Astrocyte (in vitro differentiated cells and primary cell): Measurements from ENCODE around the gene NRAP. TPM values are rescaled to one million over a fixed set of nuclear protein-coding genes. Genes with fewer than 3 reads are reported as not detected.

Source experiments
- DNase-seq: peaks from one replicate; pipeline ENCODE4 v3.0.0-alpha.2; 2010; ENCODE audit warnings: low read depth
- FAIRE-seq: peaks from 2 replicates; lab custom pipeline; 2011; peaks lifted over from hg19 to GRCh38; lab: Jason Lieb, UNC
- H2AFZ ChIP-seq: 2 replicates; pipeline ENCODE4 v1.6.0; 2012; ENCODE audit warnings: low read depth, low read length, inconsistent platforms
- H3K27ac ChIP-seq: 2 replicates; pipeline ENCODE4 v1.5.1; 2011; ENCODE audit warnings: low read depth, low read length, inconsistent platforms
- H3K27me3 ChIP-seq: 2 replicates; pipeline ENCODE4 v1.6.0; 2011; ENCODE audit warnings: low read length, inconsistent platforms; ENCODE audit not compliant: insufficient read depth
- H3K36me3 ChIP-seq: 2 replicates; pipeline ENCODE4 v1.5.1; 2011; ENCODE audit warnings: low read length, inconsistent platforms; ENCODE audit not compliant: insufficient read depth
- H3K4me1 ChIP-seq: 2 replicates; pipeline ENCODE4 v1.5.1; 2011; ENCODE audit warnings: low read length, inconsistent platforms; ENCODE audit not compliant: insufficient read depth
- H3K4me2 ChIP-seq: 2 replicates; pipeline ENCODE4 v1.6.0; 2012; ENCODE audit warnings: low read length, inconsistent platforms
- H3K4me3 ChIP-seq: 2 replicates; pipeline ENCODE4 v1.5.1; 2011; ENCODE audit warnings: low read depth, mild to moderate bottlenecking, low read length, inconsistent platforms; ENCODE audit not compliant: insufficient read depth
- H3K79me2 ChIP-seq: 2 replicates; pipeline ENCODE4 v1.6.0; 2012; ENCODE audit warnings: mild to moderate bottlenecking, low read length, inconsistent platforms; ENCODE audit not compliant: insufficient read depth
- H3K9ac ChIP-seq: 2 replicates; pipeline ENCODE4 v1.6.0; 2012; ENCODE audit warnings: mild to moderate bottlenecking, low read length, inconsistent platforms
- H3K9me3 ChIP-seq: 2 replicates; pipeline ENCODE4 v1.5.1; 2012; ENCODE audit warnings: low read depth, mild to moderate bottlenecking, low read length, inconsistent platforms; ENCODE audit not compliant: insufficient read depth
- H4K20me1 ChIP-seq: 2 replicates; pipeline ENCODE4 v1.6.0; 2012; ENCODE audit warnings: low read length, inconsistent platforms; ENCODE audit not compliant: insufficient read depth
- H3K27ac Mint-ChIP-seq: one replicate; pipeline ENCODE4 v1.8.0; 2021; ENCODE audit warnings: mild to moderate bottlenecking, mixed read lengths; ENCODE audit not compliant: unreplicated experiment
- H3K27me3 Mint-ChIP-seq: one replicate; pipeline ENCODE4 v1.8.0; 2021; ENCODE audit warnings: low read depth, mixed read lengths; ENCODE audit not compliant: unreplicated experiment
- H3K36me3 Mint-ChIP-seq: one replicate; pipeline ENCODE4 v1.8.0; 2021; ENCODE audit warnings: low read depth, mixed read lengths; ENCODE audit not compliant: unreplicated experiment
- H3K4me1 Mint-ChIP-seq: one replicate; pipeline ENCODE4 v1.8.0; 2021; ENCODE audit warnings: low read depth, mixed read lengths; ENCODE audit not compliant: unreplicated experiment
- H3K4me3 Mint-ChIP-seq: one replicate; pipeline ENCODE4 v1.8.0; 2021; ENCODE audit warnings: mild to moderate bottlenecking, moderate library complexity, mixed read lengths; ENCODE audit not compliant: unreplicated experiment
- H3K9me3 Mint-ChIP-seq: one replicate; pipeline ENCODE4 v1.8.0; 2021; ENCODE audit warnings: mild to moderate bottlenecking, mixed read lengths; ENCODE audit not compliant: unreplicated experiment
- EZH2 ChIP-seq: IDR thresholded peaks from 2 replicates; pipeline ENCODE4 v1.6.1; 2012; ENCODE audit warnings: mild to moderate bottlenecking, low read length, inconsistent platforms; ENCODE audit not compliant: insufficient read depth
- total RNA-seq: library from RNA; stranded (reverse); gene quantifications from 2 replicates; pipeline ENCODE4 v1.2.1, GENCODE V29; 2021
- TF ChIP-seq, protein P1 (sequence below): IDR thresholded peaks from 2 replicates; pipeline ENCODE4 v1.5.1; 2011; ENCODE audit warnings: low read depth, mild to moderate bottlenecking, inconsistent platforms, low read length, moderate library complexity; ENCODE audit not compliant: insufficient read depth

NRAP gene
- total RNA-seq, 1 donor from 2014 or later, result not detected

GRCh38 chr10:113603057-113603777, 60.6 kb downstream of the NRAP start:
- peaks cover 25% of the 10 kb centered on the region for H3K9me3 Mint-ChIP-seq
- H3K36me3 Mint-ChIP-seq, result no peaks in the 10 kb centered on the region
- no peak overlapping the region for H3K27ac ChIP-seq
- H4K20me1 ChIP-seq, result no peaks in the 10 kb centered on the region
- FAIRE-seq (no peak), DNase-seq (no peak)
- no peak overlapping the region for H3K9ac ChIP-seq
- H3K4me1 ChIP-seq, result no peaks in the 10 kb centered on the region
- H3K4me2 ChIP-seq, result no peak overlapping the region
- no peaks in the 10 kb centered on the region for H3K4me1 Mint-ChIP-seq
- H3K79me2 ChIP-seq, result no peaks in the 10 kb centered on the region
- H3K27me3 Mint-ChIP-seq, result peaks cover 23% of the 10 kb centered on the region
- TF ChIP-seq, protein P1, sequence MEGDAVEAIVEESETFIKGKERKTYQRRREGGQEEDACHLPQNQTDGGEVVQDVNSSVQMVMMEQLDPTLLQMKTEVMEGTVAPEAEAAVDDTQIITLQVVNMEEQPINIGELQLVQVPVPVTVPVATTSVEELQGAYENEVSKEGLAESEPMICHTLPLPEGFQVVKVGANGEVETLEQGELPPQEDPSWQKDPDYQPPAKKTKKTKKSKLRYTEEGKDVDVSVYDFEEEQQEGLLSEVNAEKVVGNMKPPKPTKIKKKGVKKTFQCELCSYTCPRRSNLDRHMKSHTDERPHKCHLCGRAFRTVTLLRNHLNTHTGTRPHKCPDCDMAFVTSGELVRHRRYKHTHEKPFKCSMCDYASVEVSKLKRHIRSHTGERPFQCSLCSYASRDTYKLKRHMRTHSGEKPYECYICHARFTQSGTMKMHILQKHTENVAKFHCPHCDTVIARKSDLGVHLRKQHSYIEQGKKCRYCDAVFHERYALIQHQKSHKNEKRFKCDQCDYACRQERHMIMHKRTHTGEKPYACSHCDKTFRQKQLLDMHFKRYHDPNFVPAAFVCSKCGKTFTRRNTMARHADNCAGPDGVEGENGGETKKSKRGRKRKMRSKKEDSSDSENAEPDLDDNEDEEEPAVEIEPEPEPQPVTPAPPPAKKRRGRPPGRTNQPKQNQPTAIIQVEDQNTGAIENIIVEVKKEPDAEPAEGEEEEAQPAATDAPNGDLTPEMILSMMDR, result no peak
- no peak for TF ChIP-seq EZH2
- no peak overlapping the region for H3K27ac Mint-ChIP-seq
- H3K36me3 ChIP-seq, result no peaks in the 10 kb centered on the region
- H2AFZ ChIP-seq, result no peak overlapping the region
- H3K4me3 ChIP-seq, result no peak overlapping the region
- H3K4me3 Mint-ChIP-seq, result no peak overlapping the region
- H3K27me3 ChIP-seq, result peaks cover 4% of the 10 kb centered on the region
- peaks cover 6% of the 10 kb centered on the region for H3K9me3 ChIP-seq

DNA sequence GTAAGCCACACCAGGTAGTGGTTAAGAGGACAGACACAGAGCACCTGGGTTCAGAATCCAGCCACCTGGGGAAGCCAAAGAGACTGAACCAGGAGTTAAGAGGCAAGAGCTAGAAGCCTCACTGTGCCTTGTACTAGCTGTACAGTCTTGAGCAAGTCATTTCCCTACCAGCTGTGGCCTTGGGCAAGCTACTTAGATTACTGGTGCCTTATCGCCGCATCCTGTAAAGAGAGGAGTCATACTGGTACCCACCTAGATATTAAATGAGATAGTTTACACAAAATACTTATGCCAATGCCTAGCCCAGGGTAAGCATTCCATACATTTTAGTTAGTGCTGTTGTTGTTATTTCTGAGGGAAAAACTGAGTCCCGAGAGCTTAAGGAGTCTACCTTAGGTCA, 63.3 kb downstream of the NRAP start:
- Histone ChIP-seq H3K4me2 (no peak overlapping the region), H3K4me1 (no peaks in the 10 kb centered on the region), H3K27ac (no peak overlapping the region), H3K27me3 (no peaks in the 10 kb centered on the region), H3K9me3 (peaks cover 6% of the 10 kb centered on the region), H3K4me3 (no peak overlapping the region), H3K9ac (no peak overlapping the region), H2AFZ (no peak overlapping the region), H4K20me1 (no peaks in the 10 kb centered on the region), H3K36me3 (no peaks in the 10 kb centered on the region), H3K79me2 (no peaks in the 10 kb centered on the region)
- DNase-seq (no peak), FAIRE-seq (no peak)
- H3K36me3 Mint-ChIP-seq, result no peaks in the 10 kb centered on the region
- H3K9me3 Mint-ChIP-seq, result peaks cover 25% of the 10 kb centered on the region
- no peak overlapping the region for H3K4me3 Mint-ChIP-seq
- H3K27me3 Mint-ChIP-seq, result peaks cover 38% of the 10 kb centered on the region
- TF ChIP-seq EZH2, result no peak
- TF ChIP-seq, protein P1, result no peak
- no peaks in the 10 kb centered on the region for H3K4me1 Mint-ChIP-seq
- no peak overlapping the region for H3K27ac Mint-ChIP-seq

DNA sequence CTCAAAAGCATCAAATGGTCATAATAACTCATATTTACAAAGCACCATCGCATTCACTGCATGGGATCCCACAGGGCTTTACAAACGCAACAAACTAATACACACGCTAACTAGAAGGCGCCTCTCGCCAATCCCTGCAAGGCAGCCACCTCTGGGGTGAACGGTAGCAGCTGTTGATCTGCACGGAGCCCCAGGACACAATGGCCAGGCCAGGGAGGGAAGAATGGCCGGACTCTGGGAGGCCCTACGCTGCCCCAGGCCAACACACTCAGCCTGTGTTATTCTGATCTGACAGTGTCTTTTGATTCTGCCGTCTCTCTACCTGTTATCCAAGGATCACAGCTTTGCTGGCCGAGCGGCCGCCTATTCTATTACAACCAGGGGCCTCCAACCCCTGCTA, 69.2 kb downstream of the NRAP start:
- no peak overlapping the region for H3K27ac ChIP-seq
- Mint-ChIP-seq H3K27me3 (peaks cover 52% of the 10 kb centered on the region), H3K4me3 (no peak overlapping the region), H3K27ac (no peak overlapping the region), H3K36me3 (no peaks in the 10 kb centered on the region), H3K9me3 (peaks cover 4% of the 10 kb centered on the region), H3K4me1 (no peaks in the 10 kb centered on the region)
- no peak overlapping the region for H3K4me2 ChIP-seq
- no peaks in the 10 kb centered on the region for H4K20me1 ChIP-seq
- peaks cover 2% of the 10 kb centered on the region for H3K27me3 ChIP-seq
- H3K79me2 ChIP-seq, result no peaks in the 10 kb centered on the region
- H3K9ac ChIP-seq, result no peak overlapping the region
- H3K9me3 ChIP-seq, result no peaks in the 10 kb centered on the region
- no peak for TF ChIP-seq EZH2
- TF ChIP-seq, protein P1, result no peak
- no peak overlapping the region for H3K4me3 ChIP-seq
- H2AFZ ChIP-seq, result no peak overlapping the region
- no peak for DNase-seq
- no peaks in the 10 kb centered on the region for H3K4me1 ChIP-seq
- H3K36me3 ChIP-seq, result no peaks in the 10 kb centered on the region
- FAIRE-seq, result no peak
